Right lobe of liver (tissue), 6 donors: ENCODE measurements around the gene UVSSA. TPM values are rescaled to one million over a fixed set of nuclear protein-coding genes. Genes with fewer than 3 reads are reported as not detected.

Experiments
- ATAC-seq, 4 donors: fragments of 200-7000 bp; cut with Tn5 transposase; one replicate each; pipeline ENCODE4 v1.9.1; 2020; ENCODE audit warnings: mild to moderate bottlenecking in 4 of 4, moderate library complexity in 4 of 4
- DNase-seq, 3 donors: peaks; one replicate each; pipeline ENCODE4 v3.0.0-alpha.2; 2020
- H3K27ac ChIP-seq, 3 donors: fragments of 200-600 bp; one replicate each; pipeline ENCODE4 v1.8.0; 2022
- H3K27me3 ChIP-seq, 2 donors: fragments of 200-600 bp; one replicate each; pipeline ENCODE4 v1.8.0; 2022
- H3K36me3 ChIP-seq, 4 donors: fragments of 200-600 bp; sonication (generic) in 1 of 4; one replicate each; pipeline versions ENCODE4 v1.5.1 to v1.8.0; 2017 to 2022; ENCODE audit warnings: control low read depth in 1 of 4
- H3K4me1 ChIP-seq, 4 donors: fragments of 200-600 bp; sonication (generic) in 1 of 4; one replicate each; pipeline versions ENCODE4 v1.5.1 to v1.8.0; 2017 to 2022; ENCODE audit warnings: control low read depth in 1 of 4
- H3K4me3 ChIP-seq, 3 donors: fragments of 200-600 bp; one replicate each; pipeline ENCODE4 v1.8.0; 2022
- H3K9me3 ChIP-seq, 4 donors: fragments of 200-600 bp; sonication (generic) in 1 of 4; one replicate each; pipeline versions ENCODE4 v1.5.1 to v1.8.0; 2017 to 2022; ENCODE audit warnings: control low read depth in 1 of 4
- CTCF ChIP-seq, 4 donors: fragments of 200-600 bp in 3 of 4; fragments of 450-650 bp in 1 of 4; IDR thresholded peaks; one replicate each; pipeline versions ENCODE4 v1.5.1 to v1.8.0; 2016 to 2022; ENCODE audit warnings: antibody characterized with exemption in 4 of 4, mild to moderate bottlenecking in 2 of 4
- POLR2A ChIP-seq: fragments of 450-650 bp; IDR thresholded peaks from one replicate; pipeline ENCODE4 v1.6.1; 2017; ENCODE audit warnings: antibody characterized with exemption, mild to moderate bottlenecking
- WGBS: methylation state at CpG from one replicate; pipeline ENCODE4 v1.1.6; 2018; ENCODE audit warnings: low coverage, low lambda C conversion rate; ENCODE audit not compliant: insufficient coverage; ENCODE audit errors: missing lambda C conversion rate; 5-methylcytosine and 5-hydroxymethylcytosine counted together
- intact Hi-C, 2 donors: fragments of 100-400 bp; cut with DNase I; formaldehyde crosslinking; loops; one replicate each; pipeline versions ENCODE4 v1.11.2 to v1.14.1; 2022
- total RNA-seq, 6 experiments: library from RNA; depleted of rRNA in 2 of 6; stranded (reverse); fragments of >200 nt in 2 of 6; fragmentation: NEBNext Ultra II Directional in 3 of 6; extraction: Animal tissue kit (Norgen Biotek cat#: 25700) in 3 of 6; gene quantifications; one replicate each; pipeline versions ENCODE4 v1.1.0 to v1.2.4, GENCODE V29; 2016 to 2023
- donor health status: DM: no; HTN: yes; CAD: no.
- donor health status: DM: no; HTN: no; CAD: no.
- donor health status: DM: no; HTN: no; CAD: no.
- donor health status: DM: no; HTN: yes; CAD: no.
- donor health status: DM: no; HTN: yes; CAD: no.

Gene UVSSA
- total RNA-seq, 6 experiments from 2014 or later = 9.1 to 14.5 (median 11.3) TPM

- Histone ChIP-seq H3K36me3 (peaks cover 0 to 3% (median 0%) of the 10 kb centered on the region in 4 donors), H3K27ac (no peak overlapping the region), H3K27me3 (no peaks in the 10 kb centered on the region), H3K9me3 (no peaks in the 10 kb centered on the region), H3K4me3 (no peak overlapping the region), H3K4me1 (peaks cover 0 to 17% (median 6%) of the 10 kb centered on the region in 4 donors)
- WGBS = 82% methylated on average over 15 of the region's 17 CpGs
- intact Hi-C loops = no loop called here
- TF ChIP-seq CTCF (IDR thresholded peaks at IDR 0.05) (no peak), POLR2A (no peak)
- ATAC-seq (no peak), DNase-seq (peak in 1 of 3 donors; percentile 27)
These were observed 41.1 kb upstream of the UVSSA start for GRCh38 chr4:1305781-1306455.

GRCh38 chr4:1307951-1308735 is 38.9 kb upstream of the UVSSA start:
- Histone ChIP-seq H3K4me1 (peaks cover 0 to 17% (median 6%) of the 10 kb centered on the region in 4 donors), H3K9me3 (no peaks in the 10 kb centered on the region), H3K36me3 (peaks cover 0 to 7% (median 3%) of the 10 kb centered on the region in 4 donors), H3K27ac (no peak overlapping the region), H3K4me3 (no peak overlapping the region), H3K27me3 (no peaks in the 10 kb centered on the region)
- intact Hi-C loops = no loop called here
- 98% methylated on average over 8 of the region's 34 CpGs for WGBS
- DNase-seq (peak in 2 of 3 donors; percentile 11 to 46), ATAC-seq (no peak)
- no peak for TF ChIP-seq POLR2A
- no peak for TF ChIP-seq CTCF (IDR thresholded peaks at IDR 0.05)

- no peak for TF ChIP-seq POLR2A
- TF ChIP-seq CTCF (IDR thresholded peaks at IDR 0.05) = no peak
- Histone ChIP-seq H3K36me3 (peaks cover 0 to 19% (median 9%) of the 10 kb centered on the region in 4 donors), H3K27me3 (no peaks in the 10 kb centered on the region), H3K27ac (peak overlapping the region in 2 of 3 donors; percentile 16 to 61), H3K4me1 (peaks cover 0 to 17% (median 6%) of the 10 kb centered on the region in 4 donors), H3K4me3 (peak overlapping the region; percentile 5 to 57 (median 31)), H3K9me3 (no peaks in the 10 kb centered on the region)
- ATAC-seq = peak; percentile 96 to 99 (median 96)
- WGBS = 1% methylated on average over 10 of the region's 36 CpGs
- intact Hi-C loops = no loop called here
- DNase-seq = peak; percentile 82 to 93 (median 83)
These were observed 37.6 kb upstream of the UVSSA start for GRCh38 chr4:1309261-1310010.

GRCh38 chr4:1310031-1310795 is 36.8 kb upstream of the UVSSA start:
- peak in 2 of 3 donors; percentile 17 to 49 for DNase-seq
- peak overlapping the region; percentile 5 to 57 (median 31) for H3K4me3 ChIP-seq
- peak overlapping the region in 2 of 3 donors; percentile 13 to 16 for H3K27ac ChIP-seq
- no peaks in the 10 kb centered on the region for H3K9me3 ChIP-seq
- no peaks in the 10 kb centered on the region for H3K27me3 ChIP-seq
- intact Hi-C loops = no loop called here
- peaks cover 0 to 26% (median 13%) of the 10 kb centered on the region in 4 donors for H3K36me3 ChIP-seq
- WGBS = 90% methylated on average over 10 of the region's 32 CpGs
- ATAC-seq = no peak
- peaks cover 0 to 17% (median 6%) of the 10 kb centered on the region in 4 donors for H3K4me1 ChIP-seq
- TF ChIP-seq POLR2A (no peak), CTCF (IDR thresholded peaks at IDR 0.05) (no peak)
